Gastrocnemius medialis (tissue), 4 donors: Measurements from ENCODE around the gene MACROD2. TPM values are rescaled to one million over a fixed set of nuclear protein-coding genes. Genes with fewer than 3 reads are reported as not detected.

Source experiments
- ATAC-seq, 2 donors: fragments of 150-250 bp; one replicate each; pipeline ENCODE4 v1.9.1; 2016
- DNase-seq, 2 donors: peaks; one replicate each; pipeline ENCODE4 v3.0.0-alpha.2; 2019
- H3K27ac ChIP-seq, 4 donors: fragments of 200-600 bp; sonication (generic); 1 replicate in 1 of 4; 2 replicates in 3 of 4; pipeline ENCODE4 v1.5.1; 2016 to 2018; ENCODE audit warnings: mild to moderate bottlenecking in 2 of 4, moderate library complexity in 1 of 4
- H3K27me3 ChIP-seq, 3 donors: fragments of 200-600 bp; sonication (generic) in 2 of 3; 1 replicate in 1 of 3; 2 replicates in 2 of 3; pipeline versions ENCODE4 v1.5.1 to v1.6.0; 2016 to 2019; ENCODE audit warnings: mild to moderate bottlenecking in 1 of 3, moderate library complexity in 1 of 3
- H3K36me3 ChIP-seq, 2 donors: fragments of 200-600 bp; sonication (generic) in 1 of 2; one replicate each; pipeline ENCODE4 v1.5.1; 2017 to 2018
- H3K4me1 ChIP-seq, 2 donors: fragments of 200-600 bp; sonication (generic) in 1 of 2; one replicate each; pipeline ENCODE4 v1.5.1; 2016 to 2017; ENCODE audit warnings: mild to moderate bottlenecking in 2 of 2
- H3K4me3 ChIP-seq, 4 donors: fragments of 200-600 bp; sonication (generic) in 3 of 4; 1 replicate in 1 of 4; 2 replicates in 3 of 4; pipeline ENCODE4 v1.5.1; 2016 to 2019; ENCODE audit warnings: mild to moderate bottlenecking in 2 of 4
- H3K9me3 ChIP-seq, 3 donors: fragments of 200-600 bp; sonication (generic) in 2 of 3; 1 replicate in 1 of 3; 2 replicates in 2 of 3; pipeline ENCODE4 v1.5.1; 2016 to 2019
- POLR2A ChIP-seq, 2 donors: fragments of 450-650 bp; IDR thresholded peaks; one replicate each; pipeline ENCODE4 v1.6.1; 2017; ENCODE audit warnings: antibody characterized with exemption in 2 of 2, mild to moderate bottlenecking in 2 of 2, moderate library complexity in 2 of 2
- in situ Hi-C, 4 donors: fragments of 200-750 bp; cut with MboI; loops; one replicate each; pipeline versions ENCODE4 v1.15.0 to v1.8.0; 2017; ENCODE audit warnings: low sequenced_read_pairs in 4 of 4
- intact Hi-C: fragments of 100-400 bp; cut with DNase I; formaldehyde crosslinking; loops from one replicate; pipeline ENCODE4 v1.15.1; 2023; ENCODE audit warnings: low total_unique reads
- total RNA-seq, 4 donors: library from RNA; depleted of rRNA; stranded (reverse); fragments of >200 nt; gene quantifications; one replicate each; pipeline versions ENCODE4 v1.1.0 to v1.2.3, GENCODE V29; 2016
- TF ChIP-seq, protein P1 (sequence below), 5 experiments: fragments of 450-650 bp in 3 of 5; fragments of 200-600 bp in 2 of 5; sonication (generic) in 2 of 5; IDR thresholded peaks in 4 of 5; conservative IDR thresholded peaks in 1 of 5; 1 replicate in 4 of 5; 2 replicates in 1 of 5; pipeline ENCODE4 v1.5.1; 2016 to 2019; ENCODE audit warnings: antibody characterized with exemption in 5 of 5, mild to moderate bottlenecking in 3 of 5, moderate library complexity in 3 of 5

MACROD2 gene
- total RNA-seq, 4 donors from 2014 or later, result 1.8 to 10.2 (median 3.6) TPM

DNA sequence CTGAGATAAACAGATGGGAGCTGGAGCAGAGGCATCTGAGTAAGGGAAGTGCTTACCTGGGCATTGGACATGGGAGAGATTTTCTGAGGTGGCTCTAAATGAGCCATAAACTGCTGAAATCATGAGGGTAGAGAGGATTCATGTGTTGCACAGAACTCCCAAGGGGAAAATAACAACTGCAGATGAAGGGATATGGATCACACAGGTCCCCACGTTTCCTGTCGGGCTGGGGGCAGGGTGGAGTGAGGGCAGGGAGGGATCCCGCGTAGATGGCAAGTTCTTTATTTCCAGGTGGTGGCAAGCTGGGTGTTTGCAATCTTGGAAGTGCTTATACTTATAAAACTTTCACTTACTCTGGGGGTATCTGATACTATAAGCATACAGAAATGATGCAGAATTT is 764.7 kb downstream of the MACROD2 start:
- ATAC-seq, result no peak
- no peak for TF ChIP-seq POLR2A (IDR thresholded peaks at IDR 0.05)
- TF ChIP-seq, protein P1, sequence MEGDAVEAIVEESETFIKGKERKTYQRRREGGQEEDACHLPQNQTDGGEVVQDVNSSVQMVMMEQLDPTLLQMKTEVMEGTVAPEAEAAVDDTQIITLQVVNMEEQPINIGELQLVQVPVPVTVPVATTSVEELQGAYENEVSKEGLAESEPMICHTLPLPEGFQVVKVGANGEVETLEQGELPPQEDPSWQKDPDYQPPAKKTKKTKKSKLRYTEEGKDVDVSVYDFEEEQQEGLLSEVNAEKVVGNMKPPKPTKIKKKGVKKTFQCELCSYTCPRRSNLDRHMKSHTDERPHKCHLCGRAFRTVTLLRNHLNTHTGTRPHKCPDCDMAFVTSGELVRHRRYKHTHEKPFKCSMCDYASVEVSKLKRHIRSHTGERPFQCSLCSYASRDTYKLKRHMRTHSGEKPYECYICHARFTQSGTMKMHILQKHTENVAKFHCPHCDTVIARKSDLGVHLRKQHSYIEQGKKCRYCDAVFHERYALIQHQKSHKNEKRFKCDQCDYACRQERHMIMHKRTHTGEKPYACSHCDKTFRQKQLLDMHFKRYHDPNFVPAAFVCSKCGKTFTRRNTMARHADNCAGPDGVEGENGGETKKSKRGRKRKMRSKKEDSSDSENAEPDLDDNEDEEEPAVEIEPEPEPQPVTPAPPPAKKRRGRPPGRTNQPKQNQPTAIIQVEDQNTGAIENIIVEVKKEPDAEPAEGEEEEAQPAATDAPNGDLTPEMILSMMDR (IDR thresholded peaks at IDR 0.05 in 4 of 5, conservative IDR thresholded peaks at IDR 0.05 in 1 of 5), result no peak
- no peak for DNase-seq
- H3K9me3 ChIP-seq, result no peaks in the 10 kb centered on the region
- H3K27ac ChIP-seq, result no peak overlapping the region
- in situ Hi-C loops, result no loop called here
- H3K4me3 ChIP-seq, result no peak overlapping the region
- H3K4me1 ChIP-seq, result no peaks in the 10 kb centered on the region
- no peaks in the 10 kb centered on the region for H3K27me3 ChIP-seq
- no peaks in the 10 kb centered on the region for H3K36me3 ChIP-seq
- intact Hi-C loops, result no loop called here

DNA sequence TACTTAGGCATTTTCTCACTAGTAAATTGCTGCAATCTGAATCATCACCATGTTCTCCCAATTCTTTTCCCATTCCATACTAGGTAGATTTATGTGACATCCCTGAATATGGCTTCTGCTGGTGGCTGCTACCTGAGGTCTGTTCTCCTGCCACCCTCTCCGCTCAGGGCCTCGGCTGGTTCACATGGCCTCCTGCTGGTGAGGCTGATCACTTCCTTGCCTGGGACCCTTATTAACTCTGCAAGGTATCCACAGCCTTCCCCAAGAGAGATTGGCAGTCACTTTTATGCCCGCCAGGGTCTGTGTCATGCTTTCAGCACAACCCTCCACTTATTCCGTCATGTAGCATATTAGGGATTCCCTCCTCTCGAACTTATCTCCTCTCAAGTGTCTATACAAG is 766.6 kb downstream of the MACROD2 start:
- TF ChIP-seq, protein P1 (IDR thresholded peaks at IDR 0.05 in 4 of 5, conservative IDR thresholded peaks at IDR 0.05 in 1 of 5), result no peak
- no peak for TF ChIP-seq POLR2A (IDR thresholded peaks at IDR 0.05)
- no peaks in the 10 kb centered on the region for H3K4me1 ChIP-seq
- intact Hi-C loops, result no loop called here
- in situ Hi-C loops, result no loop called here
- H3K4me3 ChIP-seq, result no peak overlapping the region
- DNase-seq (no peak), ATAC-seq (no peak)
- H3K27ac ChIP-seq, result no peak overlapping the region
- no peaks in the 10 kb centered on the region for H3K27me3 ChIP-seq
- H3K9me3 ChIP-seq, result no peaks in the 10 kb centered on the region
- H3K36me3 ChIP-seq, result no peaks in the 10 kb centered on the region

DNA sequence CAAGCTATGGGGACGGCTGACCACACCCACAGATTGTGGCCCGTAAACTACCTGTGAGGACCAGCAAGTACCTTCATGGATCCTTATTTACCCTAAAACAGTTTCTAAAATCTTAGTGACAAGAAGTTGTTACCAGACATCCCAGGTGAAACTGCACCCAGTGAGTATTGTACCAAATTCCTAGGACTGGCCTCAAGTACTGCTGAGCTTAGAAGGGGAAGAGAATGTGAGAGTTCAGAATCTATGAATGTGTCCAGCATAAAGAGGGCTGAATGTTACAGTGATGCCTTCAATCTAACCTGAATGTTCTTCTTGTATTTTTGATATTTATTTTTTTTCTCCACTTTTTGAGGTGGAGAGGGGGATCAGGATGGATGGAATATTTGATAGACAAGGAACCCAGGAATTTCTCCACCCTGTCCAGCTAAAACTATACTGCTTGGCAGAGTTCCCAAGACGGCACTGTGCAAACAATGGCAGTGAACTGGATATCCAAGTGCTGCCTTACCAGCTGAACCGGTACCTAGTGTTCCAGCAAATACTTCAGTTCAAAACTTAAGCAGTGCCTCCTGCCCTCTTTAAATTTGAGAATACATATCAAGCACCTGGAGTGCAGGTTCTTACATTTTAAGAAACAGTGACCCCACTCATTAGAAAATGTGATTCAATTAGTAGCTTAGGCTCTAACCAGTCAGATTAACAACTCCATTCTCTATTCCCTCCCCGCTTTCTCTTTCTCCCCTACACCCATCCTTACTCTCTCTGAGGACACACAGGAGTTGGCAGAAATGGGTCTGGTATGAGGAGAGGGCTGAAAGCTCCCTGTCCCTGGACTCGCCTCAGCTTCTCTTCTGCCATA is 769.4 kb downstream of the MACROD2 start:
- Histone ChIP-seq H3K4me1 (no peaks in the 10 kb centered on the region), H3K9me3 (no peaks in the 10 kb centered on the region), H3K36me3 (no peaks in the 10 kb centered on the region), H3K27me3 (no peaks in the 10 kb centered on the region), H3K27ac (no peak overlapping the region), H3K4me3 (no peak overlapping the region)
- TF ChIP-seq, protein P1 (IDR thresholded peaks at IDR 0.05 in 4 of 5, conservative IDR thresholded peaks at IDR 0.05 in 1 of 5), result no peak
- TF ChIP-seq POLR2A (IDR thresholded peaks at IDR 0.05), result no peak
- DNase-seq (no peak), ATAC-seq (no peak)
- intact Hi-C loops, result no loop called here
- in situ Hi-C loops, result no loop called here

DNA sequence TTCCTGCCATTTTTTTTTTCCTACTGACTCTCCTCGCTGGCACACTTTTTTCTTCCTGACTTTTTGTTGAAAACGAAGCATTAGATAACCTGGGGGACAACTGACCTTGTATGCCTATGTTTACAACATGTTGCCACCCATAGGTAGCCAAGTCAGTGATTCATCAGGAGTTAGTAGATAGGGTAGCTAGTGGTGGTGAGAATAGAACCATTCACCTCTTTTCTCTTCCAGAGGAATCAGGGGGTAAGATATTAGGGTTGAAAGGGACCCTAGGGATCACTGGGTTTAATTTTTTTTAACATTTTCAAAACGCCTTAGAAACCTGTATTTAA is 770.0 kb downstream of the MACROD2 start:
- H3K4me3 ChIP-seq, result no peak overlapping the region
- intact Hi-C loops (no loop called here), in situ Hi-C loops (no loop called here)
- DNase-seq, result no peak
- no peak overlapping the region for H3K27ac ChIP-seq
- no peaks in the 10 kb centered on the region for H3K9me3 ChIP-seq
- TF ChIP-seq, protein P1 (IDR thresholded peaks at IDR 0.05 in 4 of 5, conservative IDR thresholded peaks at IDR 0.05 in 1 of 5), result no peak
- no peak for TF ChIP-seq POLR2A (IDR thresholded peaks at IDR 0.05)
- H3K4me1 ChIP-seq, result no peaks in the 10 kb centered on the region
- no peak for ATAC-seq
- no peaks in the 10 kb centered on the region for H3K27me3 ChIP-seq
- H3K36me3 ChIP-seq, result no peaks in the 10 kb centered on the region
